ENCODE measurements around the gene SH3BGR.
A peak's percentile ranks its signal among the peaks of the same experiment; 100 is the strongest.
"Not testable (repeated sequence)": the region's sequence is repeated elsewhere in the genome, so short reads cannot be mapped to it uniquely, and the experiment has no call there.

The SH3BGR gene

DNA sequence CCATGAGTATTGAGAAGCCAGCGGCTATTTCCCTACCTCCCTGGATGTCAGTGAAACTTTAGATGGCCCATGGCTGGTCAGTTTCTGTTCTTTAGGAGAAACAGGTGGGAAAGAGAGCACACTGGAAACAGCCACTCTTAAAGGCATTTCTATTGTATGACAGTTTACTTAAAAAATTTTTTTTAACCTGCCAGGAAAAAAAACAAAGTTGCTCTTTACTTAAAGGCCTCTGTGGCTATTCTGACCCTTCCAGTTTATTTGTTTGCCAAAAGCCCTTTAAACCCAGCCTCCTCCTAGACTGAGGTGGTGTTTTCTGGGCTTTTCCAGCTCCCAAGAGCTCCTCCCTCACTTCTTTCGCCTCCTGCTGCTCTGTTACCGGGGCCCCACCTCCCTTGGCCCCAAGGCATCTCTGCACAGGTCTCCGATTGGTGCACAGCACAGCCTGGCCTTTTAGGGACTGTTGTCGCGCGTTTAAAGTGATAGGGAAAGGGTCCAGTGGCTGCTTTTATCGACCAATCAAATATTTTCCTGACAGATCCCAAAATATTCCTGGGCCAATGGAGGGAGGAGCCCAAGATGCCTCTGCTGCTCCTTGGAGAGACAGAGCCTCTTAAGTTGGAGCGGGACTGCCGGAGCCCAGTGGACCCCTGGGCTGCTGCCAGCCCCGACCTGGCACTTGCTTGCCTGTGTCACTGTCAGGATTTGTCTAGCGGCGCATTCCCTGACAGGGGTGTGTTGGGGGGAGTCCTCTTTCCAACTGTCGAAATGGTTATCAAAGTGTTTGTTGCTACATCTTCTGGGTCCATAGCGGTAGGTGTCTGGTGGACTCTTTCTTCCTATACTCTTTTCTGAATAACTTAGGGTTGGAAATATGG is at the start of gene SH3BGR:
SH3BGR (plus strand) TSS at position 639 of the 875 bp plus-strand sequence; CDS start at position 766, 127 bp downstream.
- DNase-seq: no peak

DNA sequence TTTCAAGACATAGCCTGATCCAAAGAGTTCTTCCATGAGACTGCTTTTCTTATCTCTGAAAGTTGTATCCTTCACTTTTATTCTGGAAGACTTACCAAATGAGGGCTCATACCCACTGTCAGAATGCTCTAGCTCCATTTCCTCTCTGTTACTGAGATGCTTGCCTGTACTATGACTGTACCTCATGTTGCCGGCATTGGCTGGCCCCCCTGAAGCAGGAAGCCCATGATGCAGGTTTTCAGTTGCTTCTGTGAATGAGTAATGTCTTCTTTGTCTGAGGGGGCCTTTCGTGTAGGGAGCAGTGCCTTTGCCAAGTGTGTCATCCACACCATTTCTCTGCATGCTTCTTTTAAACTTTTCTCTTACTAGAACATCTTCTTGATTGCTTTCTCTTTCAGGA is 45.7 kb upstream of the SH3BGR start:
- no peak for DNase-seq

DNA sequence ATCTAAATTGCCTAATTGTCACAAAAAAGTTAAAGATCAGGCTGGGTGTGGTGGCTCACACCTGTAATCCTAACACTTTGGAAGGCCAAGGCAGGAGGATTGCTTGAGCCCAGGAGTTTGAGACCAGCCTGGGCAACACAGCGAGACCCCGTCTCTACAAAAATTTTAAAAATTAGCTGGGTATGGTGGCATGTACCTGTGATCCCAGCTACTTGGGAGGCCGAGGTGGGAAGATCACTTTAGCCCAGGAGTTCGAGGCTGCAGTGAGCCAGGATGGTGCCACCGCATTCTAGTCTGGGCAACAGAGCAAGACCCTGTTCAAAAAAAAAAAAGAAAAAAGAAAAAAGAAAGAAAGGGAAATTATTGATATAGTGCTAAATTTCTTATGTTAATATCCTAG is 32.6 kb upstream of the SH3BGR start:
- not testable (repeated sequence) for DNase-seq

DNA sequence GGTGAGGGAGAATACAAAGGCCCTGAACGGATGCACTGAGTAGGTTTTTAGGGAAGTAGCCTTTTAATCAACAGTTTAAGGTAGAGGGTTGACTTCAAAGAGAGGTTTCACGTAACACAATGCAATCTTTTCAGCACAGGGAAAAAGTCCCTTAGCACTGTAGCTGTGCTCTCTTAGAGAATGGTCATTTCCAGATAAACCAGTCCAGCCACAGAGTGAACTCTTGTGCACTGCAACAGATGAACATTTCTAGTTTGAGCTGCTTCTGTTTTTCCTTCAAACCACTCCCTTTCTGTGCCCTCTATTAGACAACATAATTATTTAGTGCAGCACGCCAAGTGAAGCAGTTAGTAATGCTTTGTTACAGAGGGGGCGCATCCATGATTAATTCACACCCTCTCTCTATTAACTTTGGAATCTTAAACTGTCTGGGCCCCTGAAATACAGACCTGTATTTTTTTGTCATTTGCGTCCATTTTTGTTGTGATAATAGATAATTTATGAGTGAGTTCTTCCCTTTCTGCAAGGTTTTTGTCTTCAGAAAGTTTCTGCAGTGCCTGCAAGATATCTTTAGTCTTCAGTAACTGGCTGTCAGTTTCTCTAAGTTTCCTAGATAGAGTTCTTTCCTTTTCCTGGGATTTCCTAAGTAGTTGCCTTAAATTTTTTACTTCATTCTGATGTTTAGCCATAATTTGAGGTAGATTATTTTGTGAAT is 29.1 kb upstream of the SH3BGR start:
- DNase-seq: no peak

DNA sequence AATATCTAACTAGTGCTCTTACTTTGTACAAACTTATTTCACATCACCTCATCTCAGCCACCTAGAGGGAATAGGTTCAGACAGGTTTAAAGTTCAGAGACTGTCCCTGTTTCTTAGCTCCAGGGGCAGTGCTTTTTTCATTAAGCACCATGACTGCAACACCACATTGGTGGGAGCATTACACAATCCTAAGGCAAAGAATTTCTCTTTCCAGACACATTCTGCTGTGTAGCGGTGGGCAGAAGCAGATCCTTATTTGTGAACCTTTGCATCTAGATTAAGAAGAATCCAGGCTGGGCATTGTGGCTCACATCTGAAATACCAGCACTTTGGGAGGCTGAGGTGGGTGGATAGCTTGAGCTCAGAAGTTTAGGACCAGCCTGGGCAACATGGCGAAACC is 22.3 kb upstream of the SH3BGR start:
- no peak for DNase-seq

DNA sequence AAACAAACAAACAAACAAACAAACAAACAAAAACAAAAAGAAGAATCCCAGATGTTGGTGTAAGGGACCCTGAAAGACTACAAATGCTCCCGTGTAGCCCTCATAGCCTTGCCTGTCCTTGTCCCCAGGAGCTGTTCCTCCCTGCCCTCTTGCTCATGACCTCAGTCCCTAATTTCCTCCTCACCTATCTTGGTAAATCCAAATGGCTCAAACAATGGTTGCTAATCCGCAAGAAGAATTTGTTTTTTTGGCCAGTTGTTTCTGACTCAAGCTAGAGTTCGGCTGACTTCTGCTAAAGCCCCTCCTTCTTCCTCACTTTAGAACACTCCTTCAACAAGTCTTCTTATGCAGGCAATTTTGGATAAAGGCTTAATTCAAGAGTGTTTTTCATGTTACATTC is 21.8 kb upstream of the SH3BGR start:
- DNase-seq: no peak

DNA sequence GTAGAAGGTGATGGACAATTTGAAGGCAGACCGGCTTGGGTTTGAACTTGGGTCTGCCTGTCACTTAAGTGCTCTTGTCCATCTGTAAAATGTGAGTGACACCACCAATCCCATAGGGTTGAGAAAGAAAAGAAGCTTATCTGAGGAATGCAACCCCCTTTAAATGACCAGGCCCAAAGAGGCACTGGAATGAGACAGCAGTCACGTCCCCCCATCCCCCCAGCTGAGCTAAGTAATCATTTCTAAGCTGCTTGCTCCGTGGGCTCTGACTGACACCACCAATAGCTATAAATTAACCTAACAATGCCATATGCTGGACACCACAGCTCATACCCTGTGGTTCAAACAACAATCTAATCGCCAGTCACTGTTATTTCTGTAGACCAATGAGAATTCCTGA is 21.3 kb upstream of the SH3BGR start:
- DNase-seq: no peak

DNA sequence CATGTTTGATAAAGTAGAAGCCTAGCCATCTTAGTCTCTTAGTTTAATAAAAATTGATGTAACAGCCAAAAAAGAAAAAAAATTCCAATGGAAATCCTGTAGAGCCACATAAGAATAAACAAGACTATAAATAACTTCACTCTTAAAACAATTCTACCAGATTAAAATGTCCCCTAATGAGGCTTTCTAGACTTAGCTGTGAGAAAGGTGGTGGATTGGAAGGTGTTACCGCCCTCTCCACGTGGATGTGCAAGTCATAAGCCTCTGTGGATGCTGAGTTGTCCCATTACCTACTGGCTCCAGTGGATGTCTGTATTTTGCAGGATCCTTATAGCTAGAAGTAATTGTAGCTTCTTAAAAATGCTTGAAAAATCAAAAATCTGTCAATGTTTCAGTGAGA is 20.8 kb upstream of the SH3BGR start:
- DNase-seq: no peak

DNA sequence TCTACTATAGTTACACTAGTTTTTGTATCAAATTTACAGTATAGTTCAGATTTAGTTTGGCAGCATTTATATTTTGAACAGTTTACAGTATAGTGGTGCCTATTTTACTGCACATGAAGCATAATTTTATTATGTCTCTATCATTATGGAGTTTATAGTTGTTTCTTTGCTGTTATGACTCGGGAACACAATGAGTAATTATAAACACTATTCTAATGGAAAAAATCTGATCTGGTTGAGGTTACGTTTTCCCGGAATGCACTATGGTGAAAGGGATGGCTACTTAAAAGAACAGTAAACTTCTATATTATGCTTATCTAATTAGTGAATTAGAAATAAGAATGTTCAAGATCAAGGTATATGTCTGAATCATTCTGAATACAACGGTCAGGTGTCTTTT is 16.8 kb upstream of the SH3BGR start:
- no peak for DNase-seq

DNA sequence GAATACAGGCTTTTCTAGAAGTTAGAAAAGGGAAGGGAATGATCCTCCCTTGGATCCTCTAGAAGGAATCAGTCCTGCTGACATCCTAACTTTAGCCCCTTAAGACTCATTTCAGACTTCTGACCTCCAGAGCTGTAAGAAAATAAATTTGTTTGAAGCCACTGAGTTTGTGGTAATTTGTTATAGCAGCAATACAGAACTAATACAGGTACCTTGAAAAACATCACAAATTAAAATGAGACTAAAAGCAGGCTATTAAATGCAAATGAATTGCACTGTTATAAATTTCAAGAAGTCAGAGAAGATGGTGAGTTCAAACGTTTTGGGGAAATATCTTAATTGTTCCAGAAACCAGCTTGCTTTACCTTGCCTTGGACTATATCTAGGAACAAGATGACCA is 12.5 kb upstream of the SH3BGR start:
- DNase-seq: no peak

DNA sequence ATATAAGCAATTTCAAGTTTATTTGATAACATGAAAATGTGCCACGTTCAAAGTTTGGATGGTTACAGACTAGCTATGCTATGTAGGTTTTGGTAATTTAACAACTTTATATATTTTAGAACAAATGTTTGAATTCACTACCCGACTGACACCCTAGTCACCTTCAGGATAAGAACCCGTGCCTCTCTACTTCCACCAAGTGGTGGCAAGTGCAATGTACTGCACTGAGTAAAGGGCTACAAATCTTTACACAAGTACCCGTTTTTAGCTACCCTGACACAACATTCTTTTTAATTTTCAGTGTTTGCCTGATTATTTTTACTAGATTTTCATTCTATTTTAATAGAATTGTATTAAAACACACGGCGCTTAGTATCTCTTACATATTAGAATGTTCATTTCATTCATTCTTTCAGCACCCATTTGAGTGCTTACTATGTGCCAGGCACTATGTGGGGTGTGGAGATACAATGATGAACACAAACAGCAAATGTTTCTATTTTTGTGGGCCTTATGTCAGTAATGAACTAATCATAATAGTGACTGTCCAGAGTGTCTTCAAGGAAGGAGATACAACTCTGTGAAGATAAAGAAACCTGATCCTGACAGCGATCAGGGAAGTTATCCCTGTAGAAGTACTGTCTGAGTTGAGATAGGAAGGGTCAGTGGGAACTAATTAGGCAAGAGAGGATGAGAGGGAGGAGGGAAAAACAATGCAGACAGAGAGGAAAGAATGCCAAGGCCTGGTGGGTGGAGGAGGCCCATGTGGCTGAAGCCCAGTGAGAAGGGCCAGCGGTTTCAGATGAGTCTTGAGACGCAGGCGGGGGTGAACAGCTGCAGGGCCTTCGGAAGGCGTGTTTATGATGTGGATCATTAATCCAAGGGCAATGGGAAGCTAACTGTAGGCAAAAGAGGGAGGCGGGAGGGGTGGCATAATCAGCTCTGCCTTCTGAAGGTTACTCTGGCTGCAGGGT is 10.0 kb upstream of the SH3BGR start:
- peak; percentile 10 for DNase-seq

DNA sequence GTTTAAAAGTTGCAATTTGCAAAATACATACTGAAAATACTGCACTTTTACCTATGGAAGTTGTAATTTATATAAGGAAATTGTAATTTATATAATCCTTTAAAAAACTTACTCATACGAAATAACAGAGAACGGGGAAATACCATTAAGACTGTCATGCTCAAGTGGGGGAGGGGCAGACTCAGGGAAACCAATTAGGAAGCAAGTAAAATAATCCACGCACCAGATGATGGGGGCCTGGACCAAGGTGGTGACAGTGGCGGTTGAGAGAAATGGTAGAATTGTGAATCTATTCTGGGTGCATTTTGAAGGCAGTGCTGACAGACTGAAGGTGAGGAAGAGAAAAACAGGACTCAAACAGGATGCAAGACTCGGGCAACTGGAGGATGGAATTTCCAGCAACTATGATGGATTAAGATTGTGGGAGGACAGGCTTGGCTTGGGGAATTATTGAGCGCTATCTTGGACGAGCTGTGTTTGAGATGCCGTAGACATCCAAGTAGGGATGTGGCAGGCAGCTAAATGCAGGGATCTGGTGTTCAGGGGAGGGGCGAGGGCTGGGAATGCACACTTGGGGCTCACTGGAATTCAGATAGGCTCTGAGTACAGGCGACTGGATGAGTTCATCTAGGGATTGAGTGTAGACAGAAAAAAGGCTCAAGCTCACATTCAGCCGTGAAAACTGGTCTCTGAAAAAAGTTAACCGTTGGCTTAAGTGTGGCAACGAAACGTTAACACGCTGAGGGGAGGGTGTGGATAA is 7.2 kb upstream of the SH3BGR start:
- peak; percentile 55 for DNase-seq

DNA sequence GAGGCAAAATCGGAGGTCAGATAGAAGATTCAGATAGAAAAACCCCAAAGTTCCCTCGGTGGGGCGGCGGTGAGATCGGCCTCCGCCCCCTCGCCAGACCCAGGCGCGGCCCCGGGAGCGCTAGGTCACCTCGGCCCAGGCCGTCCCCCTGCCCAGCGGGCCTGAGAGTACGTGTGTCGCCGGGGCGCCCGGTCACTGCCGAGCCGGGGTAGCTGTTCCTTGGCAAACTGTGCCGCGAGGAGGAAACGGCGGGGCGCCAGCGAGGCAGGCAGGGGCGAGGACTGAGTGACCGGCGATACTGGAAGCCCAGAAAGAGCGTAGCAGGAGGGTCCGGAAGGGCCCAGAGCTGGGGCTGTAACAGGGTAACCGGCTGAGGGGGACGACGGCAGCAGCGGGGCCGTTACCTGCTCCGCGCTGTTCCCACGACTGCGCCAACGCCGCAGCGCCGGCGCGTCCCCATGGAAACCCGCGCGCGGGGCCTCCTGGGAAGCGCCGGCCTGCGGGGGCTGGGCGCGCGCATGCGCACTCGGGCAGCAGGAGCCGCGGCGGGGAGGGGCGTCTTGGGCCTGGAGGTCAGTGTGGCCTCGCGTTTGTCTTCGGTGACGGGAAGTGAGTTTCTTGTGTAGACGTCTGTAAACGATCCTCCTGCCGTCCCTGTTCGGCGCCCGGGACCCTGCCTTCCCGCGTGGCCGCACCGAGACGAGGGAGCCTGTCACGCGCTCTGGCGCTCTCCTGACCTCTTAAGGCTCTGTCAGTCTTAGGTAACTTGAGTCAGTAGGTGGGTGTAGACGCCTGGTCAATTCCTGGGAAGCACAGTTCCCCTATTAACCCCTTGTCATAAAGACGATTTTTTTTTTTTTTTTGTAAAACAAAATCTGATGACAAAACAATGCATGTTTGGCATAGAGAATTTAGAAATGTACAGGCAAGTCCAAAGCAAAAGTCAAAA is 6.2 kb upstream of the SH3BGR start, which contains the start of gene LCA5L:
LCA5L (minus strand) TSS at position 458 of the 949 bp plus-strand sequence. CDS start 17,285 bp downstream, outside the sequence.
- peak; percentile 80 for DNase-seq

DNA sequence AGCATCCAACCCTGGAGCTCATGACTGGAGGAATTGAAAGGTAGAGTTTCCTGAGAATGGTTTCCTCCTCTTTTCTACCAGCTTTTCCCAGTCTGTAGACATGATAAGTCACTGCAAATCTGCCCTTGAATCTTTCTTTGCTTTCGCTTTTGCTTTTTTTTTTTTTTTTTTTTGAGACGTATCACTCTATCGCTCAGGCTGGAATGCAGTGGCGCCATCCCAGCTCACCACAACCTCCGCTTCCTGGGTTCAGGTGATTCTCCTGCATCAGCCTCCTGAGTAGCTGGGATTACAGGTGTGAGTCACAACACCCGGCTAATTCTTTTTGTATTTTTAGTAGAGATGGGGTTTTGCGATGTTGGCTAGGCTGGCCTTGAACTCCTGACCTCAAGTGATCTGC is 4.5 kb upstream of the SH3BGR start:
- no peak for DNase-seq

DNA sequence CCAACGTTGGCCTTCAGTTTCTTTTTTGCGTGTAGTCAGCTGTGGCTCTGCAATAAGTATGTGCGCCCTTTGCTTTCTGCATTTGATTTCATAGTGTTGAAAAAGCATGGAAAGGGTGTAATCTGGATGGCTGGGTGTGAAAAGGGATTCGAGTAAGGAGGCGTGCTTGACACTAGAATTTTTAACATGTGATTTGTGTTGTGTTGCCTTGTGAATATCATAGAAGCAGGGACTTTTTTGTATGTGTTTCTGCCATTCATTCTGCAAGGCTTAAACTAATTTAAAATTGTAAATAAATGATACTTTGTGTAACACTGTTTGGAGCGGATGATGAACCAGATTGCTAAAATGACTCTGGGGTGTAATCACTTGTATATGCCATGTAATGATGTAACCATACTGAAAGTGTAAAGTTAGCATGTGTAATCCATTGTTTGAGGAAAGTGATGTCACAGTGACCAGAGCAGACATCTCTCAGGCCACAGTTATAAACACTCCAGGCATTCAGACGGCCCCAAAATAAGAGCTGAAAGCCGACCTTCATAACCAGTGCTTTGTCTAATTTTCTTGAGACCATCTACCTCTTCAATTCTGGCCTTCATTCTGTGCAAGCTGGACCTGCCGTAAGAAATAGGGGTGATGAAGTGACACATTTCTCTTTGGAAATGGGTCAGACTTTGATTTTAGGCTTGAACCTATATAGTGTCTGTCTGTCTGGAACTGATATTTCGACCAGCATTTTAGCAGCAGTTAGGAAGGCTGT is 618 bp downstream of the SH3BGR start:
- no peak for DNase-seq

DNA sequence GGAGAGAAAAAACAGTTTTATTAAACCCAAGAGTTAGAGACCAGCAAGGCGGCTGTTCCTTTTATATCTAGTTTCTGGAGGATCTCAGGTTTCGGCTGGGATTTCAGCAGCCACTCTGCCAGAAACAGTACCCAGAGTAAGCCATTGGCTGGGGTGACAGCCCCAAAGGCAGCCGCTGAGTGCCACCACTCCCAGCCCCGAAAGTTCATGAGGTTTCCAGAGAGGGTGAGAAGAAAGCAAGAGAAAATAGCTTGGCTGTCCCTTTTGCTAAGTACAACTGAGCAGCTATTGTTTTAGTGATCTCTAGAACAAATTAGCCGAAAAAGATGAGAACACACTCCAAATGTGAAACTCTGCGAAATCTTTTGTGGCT is 1.2 kb downstream of the SH3BGR start:
- DNase-seq: no peak

DNA sequence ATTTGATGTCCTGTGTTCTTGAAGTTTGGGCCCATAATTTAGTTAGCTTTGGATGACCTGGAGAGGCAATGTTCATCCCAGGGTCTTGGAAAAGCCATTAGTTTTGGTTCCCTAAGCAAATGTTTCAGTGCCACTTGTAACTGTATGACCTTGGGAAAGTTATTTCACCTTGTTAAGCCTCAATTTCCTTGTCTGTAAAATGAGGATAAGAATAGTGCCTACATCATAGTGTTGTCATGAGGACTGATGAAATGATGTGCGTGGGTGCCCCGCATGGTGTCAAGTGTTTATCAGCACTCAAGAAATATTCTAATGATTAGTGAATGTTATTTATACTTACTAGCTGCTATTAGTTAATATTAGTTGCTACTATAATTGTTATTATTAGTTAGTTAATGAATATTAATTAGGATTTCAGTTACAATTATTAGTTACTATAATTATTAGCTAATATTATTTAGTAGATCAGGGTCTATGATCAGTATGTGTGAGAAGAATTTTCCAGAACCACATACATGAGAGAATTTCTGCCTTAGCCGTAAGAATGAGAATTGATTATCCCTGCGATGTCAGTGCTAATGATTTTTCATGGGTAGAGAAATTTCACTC is 1.9 kb downstream of the SH3BGR start:
- DNase-seq: no peak

DNA sequence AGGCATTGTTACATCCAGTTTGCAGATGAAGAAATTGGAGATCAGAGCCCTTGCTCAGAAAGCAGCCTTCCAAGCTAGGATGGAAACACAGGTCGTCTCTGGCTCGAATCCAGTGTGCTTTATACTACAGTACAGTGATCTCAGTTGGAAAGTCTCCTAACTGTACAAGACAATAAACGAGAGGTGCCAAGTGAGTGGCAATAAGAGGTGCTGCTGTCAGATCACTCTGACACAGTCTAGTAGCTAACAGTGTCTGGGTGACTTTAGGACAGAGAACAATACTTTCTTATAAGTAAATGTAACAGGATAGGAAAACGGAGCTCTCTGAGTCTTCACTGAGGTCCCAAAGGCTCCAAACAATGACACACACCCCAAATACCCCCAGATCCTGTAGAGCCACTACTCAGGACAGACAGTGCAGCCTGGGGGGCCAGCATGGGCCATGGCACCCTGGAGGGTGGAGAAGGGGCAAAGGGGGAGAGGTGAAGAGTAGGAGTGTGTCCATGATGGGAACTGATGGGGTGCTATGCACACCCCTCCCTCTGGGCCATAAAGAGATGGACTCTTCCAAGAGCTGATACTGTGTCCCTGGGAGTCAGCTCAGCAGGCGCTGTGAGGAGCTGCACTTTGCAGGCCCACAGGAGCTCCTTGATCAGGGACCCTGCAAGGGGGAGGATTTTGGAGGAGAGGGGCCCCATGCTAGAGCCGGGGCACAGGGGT is 3.3 kb downstream of the SH3BGR start:
- DNase-seq: no peak

DNA sequence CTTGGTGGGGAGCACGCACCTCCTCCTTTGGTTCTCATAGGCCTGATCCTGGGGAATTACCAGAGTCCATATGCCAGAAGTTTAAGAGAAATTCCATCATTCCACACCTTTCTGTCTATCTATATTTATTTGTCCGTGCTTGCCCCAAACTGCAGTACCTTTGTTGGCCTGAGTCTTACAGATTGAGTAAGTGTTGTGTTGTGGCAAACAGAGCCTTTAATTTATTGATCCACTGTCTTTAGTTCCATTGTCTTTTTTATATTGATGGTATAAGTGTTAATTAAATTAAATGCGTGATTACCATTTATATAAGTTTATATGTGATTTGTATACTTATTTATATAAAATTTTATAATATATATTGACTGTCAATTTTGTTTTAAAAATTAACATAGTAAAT is 4.9 kb downstream of the SH3BGR start:
- peak; percentile 2 for DNase-seq

All from NCI-H226 (cell line).